ENCODE data around the gene C18orf63.

C18orf63 gene

GRCh38 chr18:74286856-74287255 is 28.8 kb upstream of the C18orf63 start:
- peaks cover 50% of the 10 kb centered on the region; the same call in 1 of the 2 replicates for H3K79me2 ChIP-seq (ENCODE audit: insufficient read depth, low read depth)
- H2AFZ ChIP-seq (ENCODE audit: low read depth): no peak overlapping the region
- no peak overlapping the region for H3K9ac ChIP-seq
- TF ChIP-seq CTCF (conservative IDR thresholded peaks at IDR 0.05; ENCODE audit: low read depth, low read length): no peak
- H3K36me3 ChIP-seq (ENCODE audit: insufficient read depth): no peaks in the 10 kb centered on the region
- H3K4me1 ChIP-seq (ENCODE audit: low read depth, poor library complexity, severe bottlenecking): peaks cover 30% of the 10 kb centered on the region
- H4K20me1 ChIP-seq (ENCODE audit: insufficient read depth): no peaks in the 10 kb centered on the region
- H3K4me3 ChIP-seq (IDR thresholded peaks at IDR 0.05; ENCODE audit: insufficient read depth, low read depth, low read length): no peak overlapping the region
- no peaks in the 10 kb centered on the region for H3K27me3 ChIP-seq (ENCODE audit: insufficient read depth, low read depth)
- H3K27ac ChIP-seq: no peak overlapping the region
- H3K4me2 ChIP-seq: peak overlapping the region; percentile 27

- no peaks in the 10 kb centered on the region for H3K36me3 ChIP-seq (ENCODE audit: insufficient read depth)
- H3K79me2 ChIP-seq (ENCODE audit: insufficient read depth, low read depth): peaks cover 44% of the 10 kb centered on the region; the same call in 1 of the 2 replicates
- H3K27me3 ChIP-seq (ENCODE audit: insufficient read depth, low read depth): no peaks in the 10 kb centered on the region
- H3K27ac ChIP-seq: no peak overlapping the region
- H2AFZ ChIP-seq (ENCODE audit: low read depth): no peak overlapping the region
- H3K4me3 ChIP-seq (IDR thresholded peaks at IDR 0.05; ENCODE audit: insufficient read depth, low read depth, low read length): no peak overlapping the region
- H3K4me1 ChIP-seq (ENCODE audit: low read depth, poor library complexity, severe bottlenecking): peaks cover 37% of the 10 kb centered on the region
- TF ChIP-seq CTCF (conservative IDR thresholded peaks at IDR 0.05; ENCODE audit: low read depth, low read length): no peak
- H3K9ac ChIP-seq: no peak overlapping the region
- no peak overlapping the region for H3K4me2 ChIP-seq
- H4K20me1 ChIP-seq (ENCODE audit: insufficient read depth): no peaks in the 10 kb centered on the region
Measured at GRCh38 chr18:74288041-74288440, 27.6 kb upstream of the C18orf63 start.

- Histone ChIP-seq H3K79me2 (ENCODE audit: insufficient read depth, low read depth) (peaks cover 41% of the 10 kb centered on the region; the same call in 1 of the 2 replicates), H3K4me1 (ENCODE audit: low read depth, poor library complexity, severe bottlenecking) (peaks cover 37% of the 10 kb centered on the region), H3K27ac (no peak overlapping the region), H4K20me1 (ENCODE audit: insufficient read depth) (no peaks in the 10 kb centered on the region), H3K4me2 (no peak overlapping the region), H3K27me3 (ENCODE audit: insufficient read depth, low read depth) (no peaks in the 10 kb centered on the region), H3K36me3 (ENCODE audit: insufficient read depth) (no peaks in the 10 kb centered on the region), H2AFZ (ENCODE audit: low read depth) (no peak overlapping the region), H3K4me3 (IDR thresholded peaks at IDR 0.05; ENCODE audit: insufficient read depth, low read depth, low read length) (no peak overlapping the region), H3K9ac (no peak overlapping the region)
- no peak for TF ChIP-seq CTCF (conservative IDR thresholded peaks at IDR 0.05; ENCODE audit: low read depth, low read length)
Measured at GRCh38 chr18:74288730-74289129, 26.9 kb upstream of the C18orf63 start.

- Histone ChIP-seq H3K79me2 (ENCODE audit: insufficient read depth, low read depth) (peaks cover 40% of the 10 kb centered on the region; the same call in 1 of the 2 replicates), H3K9ac (no peak overlapping the region)
- no peak for TF ChIP-seq CTCF (conservative IDR thresholded peaks at IDR 0.05; ENCODE audit: low read depth, low read length)
Measured at GRCh38 chr18:74289137-74289536, 26.5 kb upstream of the C18orf63 start.

More at GRCh38 chr18:74289137-74289536, 26.5 kb upstream of the C18orf63 start:
- Histone ChIP-seq H3K27ac (no peak overlapping the region), H2AFZ (ENCODE audit: low read depth) (no peak overlapping the region), H4K20me1 (ENCODE audit: insufficient read depth) (no peaks in the 10 kb centered on the region), H3K4me2 (no peak overlapping the region), H3K27me3 (ENCODE audit: insufficient read depth, low read depth) (no peaks in the 10 kb centered on the region), H3K36me3 (ENCODE audit: insufficient read depth) (no peaks in the 10 kb centered on the region), H3K4me1 (ENCODE audit: low read depth, poor library complexity, severe bottlenecking) (peaks cover 37% of the 10 kb centered on the region), H3K4me3 (IDR thresholded peaks at IDR 0.05; ENCODE audit: insufficient read depth, low read depth, low read length) (no peak overlapping the region)

Data from KMS-11 (cell line).